NCI-H446 treated with DMSO at 0.1 percent for 48 hours (cell line): ENCODE measurements around the gene SEMA6A.

Experiments used
- DNase-seq: peaks from one replicate; lab custom pipeline; 2025; lab: John Stamatoyannopoulos, UW

SEMA6A gene

GRCh38 chr5:116522356-116523136, 52.1 kb downstream of the SEMA6A start:
- no peak for DNase-seq

GRCh38 chr5:116521173-116521872, 53.3 kb downstream of the SEMA6A start:
- DNase-seq: peak; percentile 85

DNA sequence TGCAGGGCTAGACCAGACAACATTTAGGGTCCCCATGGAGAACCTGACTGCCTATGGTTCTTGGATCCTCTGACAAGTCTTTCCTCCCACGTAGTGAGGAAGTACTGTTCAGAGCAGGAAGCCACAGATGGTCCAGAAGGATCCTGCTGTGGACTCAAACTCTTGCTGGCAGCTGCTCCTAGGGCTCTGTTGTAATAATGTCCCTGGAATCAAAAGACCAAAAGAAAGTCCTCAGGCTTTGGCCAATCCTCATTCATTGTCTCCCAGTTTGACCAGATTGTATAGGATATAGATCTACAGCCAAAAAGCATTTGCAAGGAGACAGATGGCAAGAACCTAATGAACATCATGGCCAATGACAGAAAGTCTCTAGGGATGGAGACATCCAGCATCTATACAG, 53.9 kb downstream of the SEMA6A start:
- DNase-seq: peak; percentile 92

GRCh38 chr5:116518423-116518822, 56.2 kb downstream of the SEMA6A start:
- no peak for DNase-seq

DNA sequence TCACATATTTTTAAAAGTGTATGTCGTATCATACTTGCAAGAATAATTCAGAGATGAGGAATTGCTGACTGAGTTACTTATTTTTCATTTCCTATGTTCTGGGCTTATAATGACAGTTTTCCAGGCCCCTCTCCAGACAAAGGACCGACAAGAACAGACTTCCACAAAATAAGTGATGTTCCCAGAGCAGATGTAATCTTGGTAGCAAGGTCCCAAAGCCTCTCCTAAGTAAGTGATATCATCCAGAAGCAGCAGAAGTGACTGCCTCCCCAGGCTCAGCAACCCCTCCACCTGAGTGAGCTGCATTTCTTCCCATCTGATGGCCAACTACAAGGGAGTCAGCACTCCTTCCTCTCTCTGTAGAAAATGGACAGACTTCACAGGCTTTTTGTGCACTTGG, 57.1 kb downstream of the SEMA6A start:
- DNase-seq: no peak

DNA sequence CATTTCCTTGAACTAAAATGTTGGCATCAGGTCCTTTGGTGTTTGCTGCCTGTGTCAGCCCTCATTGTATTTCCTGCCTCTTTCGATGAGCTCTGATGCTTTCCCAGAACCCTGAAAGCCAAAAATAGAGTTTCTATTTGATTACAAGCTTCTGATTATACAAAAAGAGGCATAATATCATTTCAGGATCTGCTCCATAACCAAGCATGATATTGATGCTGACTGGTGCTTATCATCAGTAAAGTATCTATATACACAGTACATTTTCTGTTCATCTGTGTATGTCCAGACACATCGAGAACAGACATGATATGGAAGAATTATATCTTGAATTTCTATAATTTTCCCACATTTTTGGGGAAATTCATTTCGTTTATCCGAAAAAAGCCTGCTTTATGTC, 58.6 kb downstream of the SEMA6A start:
- no peak for DNase-seq

- DNase-seq: peak; percentile 65
Observed at GRCh38 chr5:116514421-116514970, 60.1 kb downstream of the SEMA6A start.

- no peak for DNase-seq
Observed at GRCh38 chr5:116510517-116510916, 64.1 kb downstream of the SEMA6A start.

- DNase-seq: no peak
Observed at GRCh38 chr5:116509483-116510244, 65.0 kb downstream of the SEMA6A start.

DNA sequence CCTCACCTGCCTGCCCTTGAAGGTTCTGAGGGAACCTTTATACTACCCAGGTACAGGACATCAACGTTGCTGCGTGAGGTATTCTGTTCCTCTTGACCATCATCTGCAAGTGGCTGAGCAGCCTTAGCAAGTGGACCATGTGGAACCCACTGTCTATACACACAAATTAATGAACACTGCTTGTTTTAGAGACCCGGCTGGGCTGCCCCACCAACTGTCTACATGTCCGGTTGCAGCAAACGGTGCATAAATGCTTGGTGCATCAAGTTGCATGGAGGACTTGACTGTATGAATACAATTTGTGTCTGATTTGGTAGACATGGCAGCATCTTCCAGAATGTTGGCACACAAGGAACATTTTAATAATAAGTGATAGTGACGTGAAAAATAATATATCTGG, 65.8 kb downstream of the SEMA6A start:
- no peak for DNase-seq

- DNase-seq: peak; percentile 12
Observed at GRCh38 chr5:116507941-116508655, 66.5 kb downstream of the SEMA6A start.

DNA sequence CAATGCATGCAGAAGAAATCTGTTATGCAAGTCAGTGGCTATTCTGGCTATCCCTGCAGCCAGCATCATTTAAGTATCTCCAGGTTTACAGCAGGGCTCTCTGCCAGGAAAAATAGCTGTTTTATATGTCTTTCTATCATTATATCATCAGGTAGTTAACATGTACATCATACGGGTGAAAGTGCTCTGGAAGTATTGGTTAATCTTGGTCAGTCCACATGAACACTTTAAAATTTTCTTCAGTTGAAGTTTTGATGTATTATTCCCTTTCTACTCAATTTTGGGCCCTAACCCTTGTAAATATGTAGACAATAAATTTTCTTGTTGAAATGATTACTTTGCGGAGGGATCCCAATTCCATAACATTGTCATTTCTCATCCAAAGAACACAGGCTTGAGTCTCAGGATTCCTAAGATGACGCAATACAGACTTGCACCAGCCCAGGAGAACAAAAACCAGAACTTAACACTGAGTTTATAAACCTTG, 67.5 kb downstream of the SEMA6A start:
- peak; percentile 5 for DNase-seq

- peak; percentile 6 for DNase-seq
Observed at GRCh38 chr5:116506488-116506887, 68.1 kb downstream of the SEMA6A start.

GRCh38 chr5:116504593-116505166, 69.9 kb downstream of the SEMA6A start:
- DNase-seq: no peak

DNA sequence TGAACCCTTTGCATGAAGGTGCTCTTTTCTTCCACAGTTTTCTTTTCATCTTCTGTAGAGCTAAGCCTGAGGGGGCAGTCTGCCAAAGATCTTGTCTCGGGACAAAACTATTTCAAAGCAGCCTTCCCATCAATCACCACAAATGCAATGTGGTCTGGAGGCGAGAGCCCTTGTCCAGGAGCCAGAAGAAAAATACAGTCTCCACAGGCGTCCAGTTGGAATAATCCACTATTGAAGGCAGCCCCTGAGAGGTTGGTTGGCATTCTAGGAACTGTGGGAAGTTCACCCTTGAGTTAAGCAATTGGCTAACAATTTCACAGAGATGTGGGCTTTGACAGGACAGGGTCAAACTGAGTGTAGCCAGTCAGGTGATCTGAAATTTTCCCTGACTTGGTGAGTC, 72.0 kb downstream of the SEMA6A start:
- peak; percentile 34 for DNase-seq

DNA sequence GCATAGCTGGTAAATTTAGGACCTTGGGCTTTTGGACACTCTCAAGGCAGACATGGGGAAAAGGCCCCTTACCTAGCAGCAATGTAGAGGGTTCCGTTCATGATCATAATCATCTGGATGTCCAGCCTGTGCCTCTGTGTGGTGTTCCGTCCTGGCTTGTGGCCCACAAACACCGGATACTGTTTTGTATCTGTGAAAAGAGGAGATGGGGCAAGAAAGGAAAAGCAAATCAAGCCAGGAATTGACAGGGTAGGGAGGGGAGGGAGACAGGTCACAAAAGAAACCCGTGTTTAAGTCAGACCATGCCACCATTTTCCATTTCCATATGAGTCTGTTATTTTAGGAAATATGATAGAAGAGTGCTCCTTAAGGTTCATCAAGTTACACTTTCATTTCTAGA, 72.5 kb downstream of the SEMA6A start:
- DNase-seq: no peak

- no peak for DNase-seq
Observed at GRCh38 chr5:116498503-116499048, 76.0 kb downstream of the SEMA6A start.

GRCh38 chr5:116497631-116498030, 77.0 kb downstream of the SEMA6A start:
- no peak for DNase-seq

GRCh38 chr5:116495786-116496357, 78.8 kb downstream of the SEMA6A start:
- no peak for DNase-seq

- no peak for DNase-seq
Observed at GRCh38 chr5:116494784-116495450, 79.7 kb downstream of the SEMA6A start.
